ENCODE data around the gene MYO7A.

- peak; percentile 91 for TF ChIP-seq CTCF (IDR thresholded peaks at IDR 0.05)
- no peak for TF ChIP-seq EZH2phosphoT487 (IDR thresholded peaks at IDR 0.05)
- no peak for TF ChIP-seq EZH2 (IDR thresholded peaks at IDR 0.05)
These were observed 36.7 kb upstream of the MYO7A start for GRCh38 chr11:77091146-77091940.
